Cardiac muscle cell (in vitro differentiated cells and primary cell): ENCODE measurements around the gene FAM210A. TPM values are rescaled to one million over a fixed set of nuclear protein-coding genes. Genes with fewer than 3 reads are reported as not detected.

Experiments
- DNase-seq, 2 donors: peaks; one replicate each; pipeline versions ENCODE4 v3.0.0 to v3.0.0-alpha.2; 2010 to 2017; ENCODE audit warnings: low read depth in 1 of 2, low spot score in 1 of 2
- H3K27ac ChIP-seq: fragments of 200-600 bp; sonication (generic); 2 replicates; pipeline ENCODE4 v1.5.1; 2016
- H3K27me3 ChIP-seq: fragments of 200-600 bp; sonication (generic); 2 replicates; pipeline ENCODE4 v1.6.0; 2016; ENCODE audit warnings: control low read depth
- H3K36me3 ChIP-seq: fragments of 200-600 bp; sonication (generic); 2 replicates; pipeline ENCODE4 v1.5.1; 2016; ENCODE audit warnings: control low read depth
- H3K4me1 ChIP-seq: fragments of 200-600 bp; sonication (generic); 2 replicates; pipeline ENCODE4 v1.8.1; 2017; ENCODE audit warnings: low read depth, mild to moderate bottlenecking, mixed run types
- H3K4me3 ChIP-seq: fragments of 200-600 bp; sonication (generic); 2 replicates; pipeline ENCODE4 v1.5.1; 2016; ENCODE audit warnings: mild to moderate bottlenecking
- H3K9me3 ChIP-seq: fragments of 200-600 bp; sonication (generic); 2 replicates; pipeline ENCODE4 v1.5.1; 2017; ENCODE audit warnings: low read depth, mild to moderate bottlenecking, control low read depth
- CTCF ChIP-seq: IDR thresholded peaks from 2 replicates; pipeline ENCODE4 v1.5.1; 2012; ENCODE audit warnings: low read depth, mild to moderate bottlenecking, low read length
- polyA plus RNA-seq: library from polyadenylated mRNA; unstranded; fragments of >200 nt; fragmentation: Nextera tagmentation; extraction: Ambion mirVana; gene quantifications from 2 replicates; pipeline ENCODE4 v1.2.1, GENCODE V29; 2016
- total RNA-seq: library from RNA; depleted of rRNA; stranded (reverse); fragments of >200 nt; gene quantifications from 2 replicates; pipeline ENCODE4 v1.2.3, GENCODE V29; 2016

FAM210A gene
- total and polyA plus RNA-seq, 2 experiments from 2014 or later, result 20.0 to 20.6 TPM

GRCh38 chr18:13620206-13620672 is 106.1 kb downstream of the FAM210A start:
- peaks cover 9% of the 10 kb centered on the region for H3K4me1 ChIP-seq
- no peak overlapping the region for H3K4me3 ChIP-seq
- no peak overlapping the region for H3K27ac ChIP-seq
- H3K27me3 ChIP-seq, result no peaks in the 10 kb centered on the region
- no peaks in the 10 kb centered on the region for H3K9me3 ChIP-seq
- no peaks in the 10 kb centered on the region for H3K36me3 ChIP-seq
- no peak for TF ChIP-seq CTCF
- DNase-seq, result no peak

- H3K4me3 ChIP-seq, result no peak overlapping the region
- H3K9me3 ChIP-seq, result no peaks in the 10 kb centered on the region
- H3K27me3 ChIP-seq, result no peaks in the 10 kb centered on the region
- H3K4me1 ChIP-seq, result peaks cover 11% of the 10 kb centered on the region
- H3K27ac ChIP-seq, result no peak overlapping the region
- no peaks in the 10 kb centered on the region for H3K36me3 ChIP-seq
- no peak for TF ChIP-seq CTCF
- no peak for DNase-seq
Observed at GRCh38 chr18:13619505-13620205, 106.7 kb downstream of the FAM210A start.

- Histone ChIP-seq H3K4me1 (peaks cover 11% of the 10 kb centered on the region), H3K27me3 (no peaks in the 10 kb centered on the region), H3K36me3 (no peaks in the 10 kb centered on the region), H3K27ac (no peak overlapping the region), H3K4me3 (no peak overlapping the region), H3K9me3 (no peaks in the 10 kb centered on the region)
- TF ChIP-seq CTCF, result no peak
- no peak for DNase-seq
Observed at GRCh38 chr18:13618760-13619438, 107.5 kb downstream of the FAM210A start.

- Histone ChIP-seq H3K27me3 (peaks cover 7% of the 10 kb centered on the region), H3K27ac (no peak overlapping the region), H3K4me1 (peaks cover 11% of the 10 kb centered on the region), H3K36me3 (no peaks in the 10 kb centered on the region), H3K4me3 (no peak overlapping the region), H3K9me3 (no peaks in the 10 kb centered on the region)
- DNase-seq, result no peak
- no peak for TF ChIP-seq CTCF
Observed at GRCh38 chr18:13617826-13618515, 108.4 kb downstream of the FAM210A start.

- no peak overlapping the region for H3K27ac ChIP-seq
- no peaks in the 10 kb centered on the region for H3K9me3 ChIP-seq
- H3K4me3 ChIP-seq, result no peak overlapping the region
- H3K27me3 ChIP-seq, result peaks cover 18% of the 10 kb centered on the region
- TF ChIP-seq CTCF, result no peak
- H3K36me3 ChIP-seq, result no peaks in the 10 kb centered on the region
- DNase-seq, result no peak
- H3K4me1 ChIP-seq, result peaks cover 20% of the 10 kb centered on the region
Observed at GRCh38 chr18:13616525-13617035, 109.8 kb downstream of the FAM210A start.
